Stimulated activated CD8-positive, alpha-beta memory T cell treated with anti-CD3 and anti-CD28 coated beads, Interleukin-4, amount 100 ng/mL, for 4 hours (primary cell): ENCODE measurements around the gene KIDINS220.

Source experiments
- DNase-seq, 2 donors: peaks; one replicate each; pipeline ENCODE4 v3.0.0-alpha.2; 2020; ENCODE audit warnings: low read depth in 2 of 2, low spot score in 1 of 2

Gene KIDINS220

DNA sequence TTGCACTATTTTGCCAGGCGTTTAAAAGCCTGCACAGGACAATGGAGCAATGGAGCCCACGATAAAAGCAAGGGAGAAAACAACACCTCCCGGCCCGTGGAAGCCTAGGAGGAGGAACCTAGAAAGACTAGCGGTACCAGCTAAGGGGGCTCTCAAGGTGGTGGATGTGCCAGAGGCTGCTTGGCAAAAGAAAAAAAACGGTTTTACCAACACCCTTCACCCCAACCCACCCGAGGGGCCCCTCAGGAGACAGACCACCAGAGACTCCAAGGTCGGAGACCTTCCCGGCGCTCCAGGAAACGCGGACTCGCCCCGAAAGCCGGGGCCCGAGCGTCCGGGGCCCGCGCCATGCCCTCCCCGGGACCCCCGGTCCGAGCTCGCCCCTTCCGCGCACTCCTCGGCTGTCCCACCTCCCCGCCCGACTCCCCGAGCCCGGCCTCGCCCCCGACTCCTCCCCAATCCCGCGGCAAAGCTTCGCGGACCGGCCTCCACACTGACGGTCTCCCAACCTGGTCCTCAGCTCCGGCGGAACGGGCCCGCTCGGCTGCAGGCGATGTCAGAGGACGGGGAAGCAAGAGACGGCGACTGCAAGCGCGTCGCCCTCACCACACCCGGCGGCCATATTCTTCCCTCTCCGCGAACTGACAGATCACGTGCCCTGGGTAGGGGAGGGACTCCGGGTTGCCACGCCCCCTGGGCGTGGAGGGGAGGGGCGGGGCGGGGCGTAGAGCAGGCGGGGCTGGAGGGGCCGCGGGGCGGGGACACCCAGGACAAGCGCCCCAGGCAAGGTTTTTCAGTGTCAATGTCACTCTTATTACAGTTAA lies at the start of gene KIDINS220:
Gene KIDINS220 (minus strand): TSS at position 643 of the 824 bp plus-strand sequence. CDS start 10,520 bp downstream, outside the sequence.
- peak; percentile 65 to 67 for DNase-seq

DNA sequence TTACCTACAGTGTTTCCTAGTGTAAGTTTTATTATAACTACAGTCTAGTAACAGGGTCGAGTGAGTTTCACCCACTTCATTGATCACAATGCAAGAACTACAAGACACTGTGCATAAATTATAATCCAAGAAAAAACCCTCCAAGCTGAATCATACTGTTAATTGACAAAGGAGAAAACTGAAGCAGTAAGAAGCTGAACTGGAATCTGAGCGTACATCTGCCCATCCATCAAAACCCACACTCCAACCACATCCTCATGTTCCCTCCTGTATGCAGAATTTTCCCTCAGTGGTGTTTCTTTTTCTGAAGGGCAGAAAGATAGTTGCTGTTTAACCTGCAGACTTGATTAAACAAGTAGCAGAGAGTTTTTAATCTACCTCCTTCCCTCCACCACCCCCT lies 49.5 kb upstream of the KIDINS220 start:
- DNase-seq, result no peak

GRCh38 chr2:8886202-8886518 lies 48.7 kb upstream of the KIDINS220 start:
- DNase-seq, result no peak

- DNase-seq, result no peak
Observed at GRCh38 chr2:8885449-8886201, 48.2 kb upstream of the KIDINS220 start.

DNA sequence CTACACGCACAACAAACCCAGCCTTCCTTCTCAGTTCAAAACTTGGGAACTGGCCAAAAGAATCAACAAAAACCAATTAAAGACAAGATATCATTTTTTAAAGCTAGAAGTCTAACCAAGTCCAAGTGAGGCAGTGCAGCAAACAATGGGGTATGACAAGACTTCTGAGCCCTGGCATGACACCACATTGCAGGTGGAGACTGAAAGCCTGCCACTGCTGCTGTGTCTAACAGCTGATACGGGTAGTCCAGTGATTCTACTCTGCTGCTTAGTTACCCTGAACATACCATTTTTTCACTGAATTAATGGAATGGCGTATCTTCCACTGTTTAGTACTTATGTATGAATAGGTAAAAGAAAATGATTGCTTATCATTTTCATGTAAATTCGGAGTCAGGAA lies 47.4 kb upstream of the KIDINS220 start:
- DNase-seq, result no peak

DNA sequence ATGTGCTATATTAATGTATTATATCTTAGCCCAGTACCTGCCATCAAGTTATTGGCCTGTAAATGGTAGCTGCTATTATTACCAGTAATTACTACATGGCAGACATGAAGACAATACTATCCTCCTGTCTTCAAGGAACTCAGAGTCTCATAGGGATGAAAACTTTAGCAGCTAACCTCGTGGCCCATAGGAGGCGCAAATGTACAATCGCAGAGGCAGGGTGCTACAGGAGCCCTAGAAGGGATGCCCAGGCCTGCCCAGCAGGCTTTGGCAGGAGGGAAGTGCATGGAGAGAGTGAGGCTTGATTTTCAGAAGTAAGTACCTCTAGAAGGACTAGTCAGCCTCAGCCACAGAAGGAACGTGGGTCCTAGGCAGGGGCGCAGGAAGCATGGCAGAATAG lies 44.7 kb upstream of the KIDINS220 start:
- DNase-seq, result no peak

GRCh38 chr2:8877894-8878293 lies 40.5 kb upstream of the KIDINS220 start:
- DNase-seq, result no peak

GRCh38 chr2:8877332-8877731 lies 39.9 kb upstream of the KIDINS220 start:
- no peak for DNase-seq

DNA sequence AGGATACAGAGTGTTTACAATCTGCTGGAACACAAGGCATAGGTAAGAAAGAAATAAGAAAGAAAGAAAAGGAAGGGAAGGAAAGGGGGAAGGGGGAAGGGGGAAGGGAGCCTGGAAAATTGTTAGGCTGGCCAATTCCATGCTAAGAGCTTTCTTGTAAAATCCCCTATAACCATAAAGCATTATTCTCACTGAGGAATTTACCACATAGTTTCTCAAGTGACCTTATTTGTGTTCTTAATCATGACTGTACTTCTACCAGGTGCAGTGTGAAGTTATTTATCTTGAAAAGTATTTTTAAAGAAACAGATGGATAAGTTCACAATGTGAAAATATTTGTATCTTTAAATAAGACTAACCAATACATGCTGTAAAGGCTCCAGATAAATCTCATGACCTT lies 39.2 kb upstream of the KIDINS220 start:
- no peak for DNase-seq

DNA sequence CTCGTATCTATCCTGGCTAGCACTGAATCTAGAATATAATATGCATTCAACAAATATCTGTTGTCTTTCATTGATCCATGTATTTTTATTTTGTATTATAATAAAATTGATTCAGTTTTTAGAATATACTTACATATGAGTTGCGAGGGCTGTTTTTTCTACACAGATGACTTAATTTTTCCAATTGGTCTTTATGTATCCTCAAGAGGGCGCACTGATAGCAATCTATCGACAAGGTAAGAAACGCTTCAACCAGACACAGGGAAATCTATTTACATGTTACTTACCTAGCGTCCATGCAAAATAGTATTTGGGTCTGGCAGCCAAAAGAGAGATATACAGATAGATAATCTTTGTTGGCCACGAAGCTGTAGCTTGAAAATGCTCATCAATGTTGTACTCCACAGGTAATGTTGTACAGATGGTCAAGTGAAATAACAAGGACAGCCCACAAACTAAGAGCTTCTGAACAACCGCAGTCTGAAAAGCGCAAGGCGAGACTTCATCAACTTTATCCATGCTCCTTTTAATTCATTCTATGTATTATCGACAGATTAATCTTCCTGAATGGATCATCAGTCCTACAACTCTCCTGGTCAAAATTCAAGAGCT lies 35.5 kb upstream of the KIDINS220 start:
- DNase-seq, result no peak

DNA sequence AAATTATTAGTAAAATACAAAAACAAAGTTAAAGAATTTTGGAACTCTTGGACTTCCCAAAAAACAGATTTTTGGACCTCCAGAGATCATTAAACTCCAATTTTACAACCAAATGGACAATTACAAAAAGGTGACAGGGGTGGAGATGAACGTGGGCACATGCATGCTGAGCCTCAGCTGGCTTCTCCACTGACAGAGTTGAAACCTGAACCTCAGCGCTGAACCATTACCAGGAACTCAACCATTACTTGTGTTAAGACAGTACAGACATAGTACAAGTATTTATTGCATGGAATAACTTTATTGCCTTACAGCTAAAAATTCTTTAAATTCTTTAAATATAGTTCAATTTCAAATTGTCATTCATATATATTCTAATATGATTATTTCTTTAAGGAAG lies 33.0 kb upstream of the KIDINS220 start:
- no peak for DNase-seq

- no peak for DNase-seq
Observed at GRCh38 chr2:8867363-8867762, 29.9 kb upstream of the KIDINS220 start.

DNA sequence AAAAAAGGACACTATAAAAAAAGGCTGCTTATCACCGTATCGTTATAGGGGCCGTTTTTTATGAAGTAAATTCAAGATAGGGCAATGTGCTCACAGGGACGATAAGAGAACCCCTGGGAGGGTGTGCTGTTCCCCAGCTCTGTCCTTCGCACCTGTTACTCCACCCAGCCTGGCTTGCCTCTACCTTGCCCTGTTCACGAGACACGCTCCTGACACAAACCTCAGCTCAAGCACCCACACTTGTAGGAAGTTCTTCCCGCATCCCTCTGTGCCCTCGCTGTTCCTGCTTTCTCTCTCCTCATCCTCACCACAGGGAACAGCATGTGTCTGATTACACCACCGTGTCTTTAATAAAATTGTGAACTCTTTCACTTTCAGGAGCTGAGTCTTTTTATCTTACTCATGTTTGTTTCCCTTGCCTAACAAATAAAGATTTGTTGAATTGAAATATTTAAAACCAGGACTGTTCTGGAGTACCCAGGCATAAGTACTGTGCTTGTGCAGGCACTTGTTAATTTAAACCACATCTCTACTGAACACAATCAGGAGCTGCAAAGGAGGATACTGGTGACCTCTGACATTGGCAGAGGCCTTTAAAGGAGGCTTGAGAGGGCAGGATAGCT lies 26.0 kb upstream of the KIDINS220 start:
- DNase-seq, result no peak

GRCh38 chr2:8862230-8862629 lies 24.8 kb upstream of the KIDINS220 start:
- DNase-seq, result no peak

DNA sequence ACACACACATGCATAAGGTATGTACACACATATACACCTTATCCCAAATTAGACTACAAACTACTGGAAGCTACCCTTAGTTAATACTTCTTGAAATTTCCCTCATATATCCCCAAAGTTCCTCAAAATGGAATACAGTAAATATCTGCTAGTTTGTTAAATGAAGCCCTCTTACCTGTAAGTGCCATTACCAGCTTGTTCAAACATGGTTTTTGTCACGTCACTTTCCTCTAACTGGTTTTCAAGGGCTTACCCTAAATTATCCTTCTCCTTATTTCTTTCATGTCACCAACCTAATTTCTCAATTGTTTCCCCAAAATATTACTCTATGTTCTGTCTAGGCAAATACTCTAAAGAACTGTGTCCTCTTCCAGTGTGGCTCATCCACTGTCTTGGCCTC lies 24.4 kb upstream of the KIDINS220 start:
- no peak for DNase-seq

GRCh38 chr2:8860239-8860638 lies 22.8 kb upstream of the KIDINS220 start:
- no peak for DNase-seq

DNA sequence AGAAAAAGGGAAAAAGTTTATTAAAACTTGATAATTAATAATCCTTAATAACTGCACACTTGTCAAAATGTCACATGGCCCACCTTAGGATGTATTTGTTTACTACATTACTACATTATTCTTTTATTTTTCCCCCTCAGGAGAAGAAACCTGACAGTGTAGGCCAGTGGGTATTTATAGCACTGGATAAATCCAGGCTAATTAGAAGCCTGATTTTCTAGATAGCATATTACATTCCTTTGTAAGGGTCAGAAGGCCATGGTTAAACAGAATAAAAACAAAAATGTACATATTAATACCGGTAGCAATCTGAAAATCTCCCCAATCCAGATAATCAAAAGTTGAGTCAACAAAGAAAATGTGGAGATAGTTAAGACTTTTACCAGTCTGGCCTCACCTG lies 21.5 kb upstream of the KIDINS220 start:
- no peak for DNase-seq

GRCh38 chr2:8858264-8858663 lies 20.9 kb upstream of the KIDINS220 start:
- no peak for DNase-seq

GRCh38 chr2:8857709-8858108 lies 20.3 kb upstream of the KIDINS220 start:
- DNase-seq, result no peak

DNA sequence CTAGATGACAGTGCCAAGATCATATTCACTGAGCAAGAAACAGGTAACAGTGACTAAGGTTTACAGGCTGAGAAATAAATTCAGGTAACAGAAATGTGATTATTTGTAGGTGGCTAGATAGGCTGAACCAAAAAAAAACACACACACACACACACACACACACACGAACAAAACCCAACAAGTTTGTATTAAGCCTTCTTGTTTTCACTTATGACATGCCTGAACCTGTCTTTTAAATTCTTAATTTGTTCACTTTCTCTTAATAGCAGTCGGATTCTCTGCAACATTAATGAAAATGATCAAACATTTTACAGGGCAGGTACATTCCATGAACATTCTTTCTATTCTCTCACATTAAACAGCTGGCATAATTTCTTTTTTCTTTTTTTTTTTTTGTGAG lies 18.8 kb upstream of the KIDINS220 start:
- DNase-seq, result no peak

GRCh38 chr2:8855010-8855409 lies 17.6 kb upstream of the KIDINS220 start:
- DNase-seq, result no peak

- DNase-seq, result no peak
Observed at GRCh38 chr2:8853426-8853825, 16.0 kb upstream of the KIDINS220 start.
